Measurements from ENCODE around the gene RUNX3. TPM values are rescaled to one million over a fixed set of nuclear protein-coding genes. Genes with fewer than 3 reads are reported as not detected.

RUNX3 gene
- total RNA-seq, 1 donor from 2014 or later, result 13.1 TPM

GRCh38 chr1:24888971-24889676 is 41.0 kb downstream of the RUNX3 start:
- TF ChIP-seq, protein P1, sequence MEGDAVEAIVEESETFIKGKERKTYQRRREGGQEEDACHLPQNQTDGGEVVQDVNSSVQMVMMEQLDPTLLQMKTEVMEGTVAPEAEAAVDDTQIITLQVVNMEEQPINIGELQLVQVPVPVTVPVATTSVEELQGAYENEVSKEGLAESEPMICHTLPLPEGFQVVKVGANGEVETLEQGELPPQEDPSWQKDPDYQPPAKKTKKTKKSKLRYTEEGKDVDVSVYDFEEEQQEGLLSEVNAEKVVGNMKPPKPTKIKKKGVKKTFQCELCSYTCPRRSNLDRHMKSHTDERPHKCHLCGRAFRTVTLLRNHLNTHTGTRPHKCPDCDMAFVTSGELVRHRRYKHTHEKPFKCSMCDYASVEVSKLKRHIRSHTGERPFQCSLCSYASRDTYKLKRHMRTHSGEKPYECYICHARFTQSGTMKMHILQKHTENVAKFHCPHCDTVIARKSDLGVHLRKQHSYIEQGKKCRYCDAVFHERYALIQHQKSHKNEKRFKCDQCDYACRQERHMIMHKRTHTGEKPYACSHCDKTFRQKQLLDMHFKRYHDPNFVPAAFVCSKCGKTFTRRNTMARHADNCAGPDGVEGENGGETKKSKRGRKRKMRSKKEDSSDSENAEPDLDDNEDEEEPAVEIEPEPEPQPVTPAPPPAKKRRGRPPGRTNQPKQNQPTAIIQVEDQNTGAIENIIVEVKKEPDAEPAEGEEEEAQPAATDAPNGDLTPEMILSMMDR (IDR thresholded peaks at IDR 0.05), result no peak
- intact Hi-C loops (cut with DNase I), result no loop called here
- no peak overlapping the region for H3K4me3 ChIP-seq
- no peaks in the 10 kb centered on the region for H3K9me3 ChIP-seq
- H3K27ac ChIP-seq, result no peak overlapping the region
- no peaks in the 10 kb centered on the region for H3K27me3 ChIP-seq
- DNase-seq (no peak), ATAC-seq (no peak)
- H3K4me1 ChIP-seq, result no peaks in the 10 kb centered on the region
- H3K36me3 ChIP-seq, result no peaks in the 10 kb centered on the region

GRCh38 chr1:24888061-24888970 is 41.8 kb downstream of the RUNX3 start:
- H3K36me3 ChIP-seq, result no peaks in the 10 kb centered on the region
- intact Hi-C loops (cut with DNase I), result no loop called here
- no peak overlapping the region for H3K4me3 ChIP-seq
- no peak overlapping the region for H3K27ac ChIP-seq
- ATAC-seq (no peak), DNase-seq (no peak)
- TF ChIP-seq, protein P1 (IDR thresholded peaks at IDR 0.05), result no peak
- no peaks in the 10 kb centered on the region for H3K9me3 ChIP-seq
- no peaks in the 10 kb centered on the region for H3K27me3 ChIP-seq
- no peaks in the 10 kb centered on the region for H3K4me1 ChIP-seq

GRCh38 chr1:24886241-24886640 is 43.8 kb downstream of the RUNX3 start:
- Histone ChIP-seq H3K9me3 (no peaks in the 10 kb centered on the region), H3K27me3 (no peaks in the 10 kb centered on the region), H3K27ac (no peak overlapping the region), H3K4me3 (no peak overlapping the region), H3K4me1 (no peaks in the 10 kb centered on the region), H3K36me3 (no peaks in the 10 kb centered on the region)
- ATAC-seq (no peak), DNase-seq (no peak)
- intact Hi-C loops (cut with DNase I), result no loop called here
- TF ChIP-seq, protein P1 (IDR thresholded peaks at IDR 0.05), result no peak

DNA sequence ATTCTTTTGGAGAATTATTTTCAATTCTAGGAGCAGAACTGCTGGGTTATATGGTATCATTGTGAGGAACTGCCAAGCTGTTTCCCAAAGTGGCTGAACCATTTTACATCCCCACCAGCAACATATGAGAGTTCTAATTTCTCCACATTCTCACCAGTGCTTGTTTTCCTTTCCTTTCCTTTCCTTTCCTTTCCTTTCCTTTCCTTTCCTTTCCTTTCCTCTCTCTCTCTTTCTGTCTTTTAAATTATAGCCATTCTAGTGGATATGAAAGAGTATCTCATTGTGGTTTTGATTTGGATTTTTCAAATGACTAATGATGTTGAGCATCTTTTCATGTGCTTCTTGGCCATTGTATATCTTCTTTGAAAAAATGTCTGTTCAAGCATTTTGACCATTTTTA is 45.3 kb downstream of the RUNX3 start:
- Histone ChIP-seq H3K27ac (no peak overlapping the region), H3K4me3 (no peak overlapping the region), H3K36me3 (no peaks in the 10 kb centered on the region), H3K27me3 (no peaks in the 10 kb centered on the region), H3K9me3 (no peaks in the 10 kb centered on the region), H3K4me1 (no peaks in the 10 kb centered on the region)
- TF ChIP-seq, protein P1 (IDR thresholded peaks at IDR 0.05), result no peak
- ATAC-seq, result no peak
- intact Hi-C loops (cut with DNase I), result no loop called here
- DNase-seq, result no peak

- no peak for ATAC-seq
- intact Hi-C loops (cut with DNase I), result no loop called here
- H3K4me3 ChIP-seq, result no peak overlapping the region
- no peaks in the 10 kb centered on the region for H3K36me3 ChIP-seq
- no peak for DNase-seq
- H3K27ac ChIP-seq, result no peak overlapping the region
- H3K9me3 ChIP-seq, result no peaks in the 10 kb centered on the region
- H3K27me3 ChIP-seq, result no peaks in the 10 kb centered on the region
- no peaks in the 10 kb centered on the region for H3K4me1 ChIP-seq
- TF ChIP-seq, protein P1 (IDR thresholded peaks at IDR 0.05), result no peak
Measured at GRCh38 chr1:24881034-24881433, 49.0 kb downstream of the RUNX3 start.

Measured in upper lobe of right lung (tissue), 1 donor.